Psoas muscle (tissue), 8 donors: Measurements from ENCODE around the gene SLC7A6OS. TPM values are rescaled to one million over a fixed set of nuclear protein-coding genes. Genes with fewer than 3 reads are reported as not detected.
"Not testable (repeated sequence)": the region's sequence is repeated elsewhere in the genome, so short reads cannot be mapped to it uniquely, and the experiment has no call there.

Experiments used
- ATAC-seq, 4 donors: fragments of 200-7000 bp; cut with Tn5 transposase; one replicate each; pipeline ENCODE4 v1.9.1; 2020; ENCODE audit warnings: moderate library complexity in 3 of 4, mild to moderate bottlenecking in 2 of 4
- DNase-seq, 2 donors: peaks; one replicate each; pipeline ENCODE4 v3.0.0-alpha.2; 2020
- H3K27ac ChIP-seq: fragments of 200-600 bp; one replicate; pipeline ENCODE4 v1.8.0; 2022
- H3K27me3 ChIP-seq, 3 donors: fragments of 200-600 bp in 1 of 3; one replicate each; pipeline versions ENCODE4 v1.6.1 to v1.8.0; 2013 to 2022; ENCODE audit warnings: low read length in 2 of 3, mild to moderate bottlenecking in 2 of 3, moderate library complexity in 1 of 3; ENCODE audit not compliant: insufficient read depth in 3 of 3
- H3K36me3 ChIP-seq, 2 donors: fragments of 200-600 bp in 1 of 2; one replicate each; pipeline versions ENCODE4 v1.6.1 to v1.8.0; 2013 to 2022; ENCODE audit warnings: low read depth in 1 of 2, mild to moderate bottlenecking in 1 of 2, moderate library complexity in 1 of 2; ENCODE audit not compliant: insufficient read depth in 1 of 2
- H3K4me1 ChIP-seq: fragments of 200-600 bp; one replicate; pipeline ENCODE4 v1.8.0; 2022
- H3K4me3 ChIP-seq: fragments of 200-600 bp; one replicate; pipeline ENCODE4 v1.8.0; 2022; ENCODE audit warnings: mild to moderate bottlenecking
- H3K9me3 ChIP-seq: fragments of 200-600 bp; one replicate; pipeline ENCODE4 v1.8.0; 2022
- CTCF ChIP-seq: fragments of 200-600 bp; IDR thresholded peaks from one replicate; pipeline ENCODE4 v1.8.0; 2022; ENCODE audit warnings: antibody characterized with exemption
- WGBS, 3 donors: extraction: QIAGEN DNeasy Blood & Tissue Kit; methylation state at CpG; one replicate each; pipeline versions ENCODE4 v1.1.6 to v1.1.7; 2013; 5-methylcytosine and 5-hydroxymethylcytosine counted together
- intact Hi-C, 2 donors: fragments of 100-400 bp; cut with DNase I; formaldehyde crosslinking; loops; one replicate each; pipeline versions ENCODE4 v1.11.0 to v1.14.2; 2022
- polyA plus RNA-seq, 3 donors: library from polyadenylated mRNA; stranded (reverse); fragments of 200-250 nt; gene quantifications; one replicate each; pipeline ENCODE4 v1.2.3, GENCODE V29; 2013
- total RNA-seq, 4 donors: library from RNA; stranded (reverse); fragmentation: NEBNext Ultra II Directional in 2 of 4; extraction: Animal tissue kit (Norgen Biotek cat#: 25700) in 2 of 4; gene quantifications; one replicate each; pipeline versions ENCODE4 v1.2.1 to v1.2.4, GENCODE V29; 2021 to 2023
- donor health status: healthy with polysubstance abuse.
- donor health status: DM: no; HTN: no; CAD: no; lungs with moderate emphysema.
- donor health status: Bipolar disorder and iron deficiency.
- donor health status: healthy.
- donor health status: DM: yes; HTN: yes; CAD: no.
- donor health status: DM: no; HTN: no; CAD: no.
- donor health status: DM: no; HTN: no; CAD: no.
- donor health status: DM: yes; HTN: yes; CAD: no.

The SLC7A6OS gene
- total and polyA plus RNA-seq, 7 donors, result 5.8 to 16.3 (median 9.5) TPM

- TF ChIP-seq CTCF, result no peak
- Histone ChIP-seq H3K4me1 (peaks cover 56% of the 10 kb centered on the region), H3K27me3 (no peaks in the 10 kb centered on the region), H3K27ac (peak overlapping the region; percentile 91), H3K36me3 (peaks cover 4 to 97% of the 10 kb centered on the region in 2 donors), H3K9me3 (no peaks in the 10 kb centered on the region), H3K4me3 (no peak overlapping the region)
- DNase-seq, result no peak
- WGBS, 3 donors, result 54 to 69% (median 64%) methylated on average over 4 of the region's 4 CpGs
- intact Hi-C loops, result no loop called here
- no peak for ATAC-seq
Observed at GRCh38 chr16:68289621-68290329, 21.0 kb downstream of the SLC7A6OS start.

GRCh38 chr16:68289202-68289601 is 21.5 kb downstream of the SLC7A6OS start:
- Histone ChIP-seq H3K9me3 (no peaks in the 10 kb centered on the region), H3K4me3 (no peak overlapping the region), H3K27me3 (no peaks in the 10 kb centered on the region), H3K27ac (peak overlapping the region; percentile 91), H3K4me1 (peaks cover 60% of the 10 kb centered on the region), H3K36me3 (peaks cover 4 to 92% of the 10 kb centered on the region in 2 donors)
- ATAC-seq (no peak), DNase-seq (no peak)
- no peak for TF ChIP-seq CTCF
- WGBS, 3 donors, result 93 to 96% (median 94%) methylated on average over 2 of the region's 2 CpGs
- intact Hi-C loops, result no loop called here

GRCh38 chr16:68288796-68289195 is 21.9 kb downstream of the SLC7A6OS start:
- intact Hi-C loops, DNase-seq, H3K9me3 ChIP-seq, H3K27me3 ChIP-seq, ATAC-seq, H3K4me3 ChIP-seq: not testable (repeated sequence)
- peaks cover 4 to 91% of the 10 kb centered on the region in 2 donors for H3K36me3 ChIP-seq
- WGBS, 3 donors, result 87 to 91% (median 88%) methylated on average over 7 to 9 of the region's 9 CpGs
- H3K27ac ChIP-seq, result peak overlapping the region; percentile 91
- peaks cover 65% of the 10 kb centered on the region for H3K4me1 ChIP-seq

- peaks cover 4 to 91% of the 10 kb centered on the region in 2 donors for H3K36me3 ChIP-seq
- 80 to 89% (median 84%) methylated on average over 1 of the region's 1 CpG for WGBS, 3 donors
- DNase-seq, result no peak
- no peaks in the 10 kb centered on the region for H3K27me3 ChIP-seq
- peak overlapping the region; percentile 91 for H3K27ac ChIP-seq
- no peak for TF ChIP-seq CTCF
- intact Hi-C loops, result no loop called here
- H3K9me3 ChIP-seq, result no peaks in the 10 kb centered on the region
- H3K4me1 ChIP-seq, result peaks cover 70% of the 10 kb centered on the region
- H3K4me3 ChIP-seq, result peak overlapping the region; percentile 7
- ATAC-seq, result no peak
Observed at GRCh38 chr16:68288252-68288650, 22.5 kb downstream of the SLC7A6OS start.

GRCh38 chr16:68287276-68288251 is 23.2 kb downstream of the SLC7A6OS start:
- Histone ChIP-seq H3K36me3 (peaks cover 4 to 89% of the 10 kb centered on the region in 2 donors), H3K4me1 (peaks cover 77% of the 10 kb centered on the region)
- intact Hi-C loops, result no loop called here

More at GRCh38 chr16:68287276-68288251, 23.2 kb downstream of the SLC7A6OS start:
- DNase-seq (peak; percentile 91 to 96), ATAC-seq (peak; percentile 80 to 92 (median 86))
- peak overlapping the region; percentile 91 for H3K27ac ChIP-seq
- peak overlapping the region; percentile 15 for H3K4me3 ChIP-seq
- H3K9me3 ChIP-seq, result no peaks in the 10 kb centered on the region
- H3K27me3 ChIP-seq, result no peaks in the 10 kb centered on the region
- WGBS, 3 donors, result 59 to 88% (median 84%) methylated on average over 11 of the region's 11 CpGs
- peak; percentile 15 for TF ChIP-seq CTCF
